Measurements from ENCODE around the gene TSTD1.

The TSTD1 gene, protein sequence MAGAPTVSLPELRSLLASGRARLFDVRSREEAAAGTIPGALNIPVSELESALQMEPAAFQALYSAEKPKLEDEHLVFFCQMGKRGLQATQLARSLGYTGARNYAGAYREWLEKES

DNA sequence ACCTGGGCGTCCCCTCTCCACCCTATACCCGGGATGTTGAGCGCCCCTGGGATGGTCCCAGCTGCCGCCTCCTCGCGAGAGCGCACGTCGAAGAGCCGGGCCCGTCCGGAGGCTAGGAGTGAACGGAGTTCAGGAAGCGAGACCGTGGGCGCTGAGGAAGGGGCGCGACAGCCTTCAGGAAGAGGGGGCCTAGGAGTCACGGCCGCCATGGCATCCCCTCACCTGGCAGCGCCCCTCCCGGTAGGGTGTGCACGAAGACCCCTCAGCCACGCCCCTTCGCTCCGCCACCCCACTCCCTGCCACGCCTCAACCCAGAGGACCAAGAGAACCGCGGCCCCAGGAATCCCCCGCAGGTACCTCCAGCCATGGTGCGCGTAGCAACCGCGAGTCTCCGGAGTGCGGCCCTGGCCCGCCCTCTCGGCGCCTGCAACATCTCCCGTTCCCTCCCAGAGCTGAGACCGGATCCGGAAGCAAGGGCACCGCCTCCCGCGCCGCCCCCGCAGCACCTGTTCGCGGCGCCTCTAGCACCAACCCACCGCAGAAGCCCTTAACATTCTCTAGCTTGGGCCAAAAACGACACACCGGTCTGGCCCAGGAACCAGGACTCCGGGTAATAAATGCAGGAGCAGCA lies at the start of gene TSTD1:
Gene TSTD1 (minus strand): TSS at position 442 of the 631 bp plus-strand sequence. CDS start 75 bp downstream, at position 367.
- peak; percentile 16 to 28 for DNase-seq

DNA sequence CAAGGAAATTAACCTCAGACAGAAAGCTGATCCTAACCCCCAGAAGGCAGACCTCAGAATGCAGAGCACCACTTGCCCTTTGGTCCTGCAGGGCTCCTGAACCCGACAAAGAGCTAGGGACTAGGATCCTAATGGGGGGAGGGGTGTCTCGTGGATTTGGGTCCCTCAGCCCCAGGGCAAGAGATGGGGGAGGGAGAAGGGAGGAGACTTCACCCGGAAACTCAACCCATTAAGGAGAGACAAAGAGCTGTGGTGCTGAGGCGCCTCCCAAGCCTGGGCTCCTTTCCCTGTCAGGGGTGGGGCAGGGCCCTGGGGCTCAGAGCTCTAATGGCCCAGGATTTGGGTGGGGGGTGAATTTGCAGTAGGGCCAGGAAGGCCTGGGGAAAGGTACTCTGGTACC lies 47.7 kb upstream of the TSTD1 start:
- DNase-seq, result no peak

DNA sequence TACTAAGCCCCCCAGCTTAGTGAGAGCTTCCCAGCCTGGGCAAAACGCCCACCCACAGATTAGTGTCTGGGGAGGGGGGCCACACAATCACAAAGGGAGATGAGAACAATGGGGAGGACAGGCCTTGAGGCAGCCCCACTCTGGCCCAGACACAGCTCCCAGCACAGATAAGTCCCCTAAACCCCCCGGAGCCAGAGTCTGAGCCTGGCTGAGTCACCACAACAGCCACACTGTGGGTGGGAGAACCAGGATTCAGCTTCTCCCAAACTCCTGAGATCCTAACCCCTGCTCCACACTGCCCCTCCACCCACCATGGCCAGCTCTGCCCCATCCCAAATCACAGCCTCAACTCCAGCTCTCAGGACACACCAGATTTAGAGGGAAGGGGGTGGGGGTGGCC lies 46.4 kb upstream of the TSTD1 start:
- no peak for DNase-seq

DNA sequence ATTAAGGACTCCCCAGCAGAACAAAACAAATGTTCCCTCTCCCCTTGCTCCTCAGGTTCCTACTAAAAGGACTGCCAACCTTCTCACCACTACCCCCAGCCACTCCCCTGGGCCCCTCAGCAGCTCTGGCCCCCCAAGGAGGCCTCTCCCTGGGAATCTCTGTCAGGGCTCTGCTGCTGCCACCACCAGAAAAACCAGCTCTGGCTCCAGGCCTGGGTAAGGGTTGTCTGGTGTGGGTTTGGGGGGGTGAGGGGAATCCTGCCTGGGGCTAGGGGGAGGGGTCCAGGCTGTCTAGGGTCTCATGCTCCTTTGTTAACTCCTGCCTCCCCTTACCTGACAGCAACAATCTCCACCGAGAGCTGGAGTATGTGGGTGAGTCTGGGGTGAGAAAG lies 45.8 kb upstream of the TSTD1 start:
- no peak for DNase-seq

DNA sequence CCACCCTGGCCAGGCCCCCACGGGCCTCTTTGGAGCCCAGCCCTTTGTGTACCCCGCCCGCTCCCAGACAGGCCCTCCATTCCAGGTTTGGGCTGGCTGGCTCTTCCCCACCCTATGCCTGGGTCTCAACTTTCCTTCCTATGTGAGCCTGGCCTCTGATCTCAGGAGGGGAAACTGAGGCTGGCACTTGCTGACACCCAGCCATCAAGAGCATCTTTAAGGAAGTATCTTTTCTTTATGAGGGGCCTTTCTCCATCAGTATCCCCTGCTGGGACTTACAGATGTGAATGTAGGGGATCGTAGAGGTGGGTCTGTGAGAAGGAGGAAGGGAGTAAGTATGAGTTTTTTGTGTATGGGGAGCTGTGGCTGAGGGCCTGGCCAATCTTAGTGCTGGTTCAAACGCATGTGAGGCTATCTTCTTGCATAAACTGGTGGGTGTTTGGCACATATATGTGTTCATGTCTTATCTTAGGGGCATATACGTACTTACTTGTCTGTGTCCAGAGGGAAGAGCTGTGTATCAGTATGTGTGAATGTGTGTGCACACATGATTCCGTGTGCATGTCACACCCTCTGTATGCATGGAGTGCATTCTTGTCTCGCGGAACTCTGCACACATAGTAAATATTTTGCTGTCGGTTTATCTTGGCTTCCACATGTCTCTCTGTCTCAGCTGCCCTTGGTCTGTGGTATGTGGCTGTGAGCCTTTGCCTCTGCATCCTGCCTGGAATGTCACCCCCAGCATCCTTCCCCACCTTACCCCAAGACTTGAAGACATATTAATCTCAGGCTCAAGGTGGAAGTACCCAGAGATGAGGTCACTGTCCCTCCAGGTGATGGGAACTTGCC lies 45.2 kb upstream of the TSTD1 start:
- no peak for DNase-seq

DNA sequence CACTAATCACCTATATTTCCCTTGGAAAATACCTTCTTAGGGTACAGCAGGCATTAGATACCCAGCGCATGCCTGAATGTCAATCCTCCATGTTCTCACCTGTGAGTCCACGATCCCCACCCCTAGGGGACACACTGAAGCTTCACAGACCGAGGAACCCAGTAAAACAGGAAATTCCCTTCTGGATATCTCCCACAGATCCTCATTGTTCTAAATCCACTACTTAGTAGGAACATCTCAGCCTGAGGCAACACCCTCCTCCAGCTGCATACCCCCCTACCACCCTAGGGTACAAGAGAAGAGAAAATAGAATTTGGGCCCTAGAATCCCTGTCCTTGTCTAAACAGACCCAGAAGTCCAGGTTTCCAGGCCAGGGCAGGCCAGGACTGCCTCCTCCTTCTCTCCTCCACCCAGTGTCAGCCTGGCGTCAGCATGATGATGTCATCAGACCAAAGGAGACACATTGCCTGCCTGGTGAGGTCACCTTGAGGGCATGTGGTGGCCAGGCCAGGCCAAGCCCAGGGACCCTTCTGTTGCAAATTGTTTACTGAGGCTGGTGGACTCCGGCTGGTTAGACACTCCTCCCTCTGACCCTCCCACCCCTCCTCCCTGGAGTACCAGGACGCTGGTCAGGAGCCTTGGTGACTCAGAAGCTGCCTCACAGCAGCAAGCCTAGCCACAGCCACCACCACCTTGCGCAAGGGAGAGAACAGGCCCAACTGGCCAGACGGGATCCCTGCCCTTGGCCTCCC lies 44.4 kb upstream of the TSTD1 start:
- peak; percentile 92 for DNase-seq

DNA sequence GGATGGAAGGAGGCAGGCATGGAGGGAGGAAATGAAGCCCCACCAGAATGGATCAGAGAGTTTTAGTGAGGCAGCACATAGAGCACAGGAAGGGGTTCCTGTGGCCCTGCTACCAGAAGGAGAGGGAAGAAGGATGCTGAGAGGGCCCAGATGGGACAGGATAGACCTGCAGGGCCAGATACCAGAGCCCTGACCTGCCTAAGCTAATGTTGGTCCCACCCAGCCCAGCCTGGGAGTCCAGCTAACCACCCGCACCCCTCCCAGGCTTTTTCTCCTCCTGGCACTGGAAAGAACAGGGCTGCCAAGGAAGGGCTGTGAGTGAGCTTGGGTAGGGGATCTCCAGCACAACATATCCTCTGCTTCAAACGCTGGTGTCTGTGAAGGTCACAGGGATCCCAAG lies 43.7 kb upstream of the TSTD1 start:
- no peak for DNase-seq

DNA sequence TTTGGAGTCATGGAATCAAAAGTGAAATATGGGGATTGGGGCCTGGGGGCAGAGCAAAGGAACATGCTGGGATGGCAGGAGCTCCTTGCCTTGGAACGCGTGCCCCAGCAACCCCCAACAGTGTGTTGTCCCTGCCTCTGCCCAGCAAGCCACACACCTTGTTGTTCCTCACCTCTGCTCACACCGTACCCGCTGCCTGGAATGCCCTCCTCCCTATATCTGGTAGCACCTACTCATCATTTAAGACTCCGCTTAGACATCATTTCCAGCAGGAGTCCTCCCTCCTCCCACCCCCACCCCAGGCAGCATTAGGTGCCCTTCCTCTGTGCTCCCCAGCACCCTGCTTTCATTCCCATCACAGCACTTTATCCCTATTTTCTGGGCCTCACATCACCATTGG lies 42.8 kb upstream of the TSTD1 start:
- DNase-seq, result no peak

DNA sequence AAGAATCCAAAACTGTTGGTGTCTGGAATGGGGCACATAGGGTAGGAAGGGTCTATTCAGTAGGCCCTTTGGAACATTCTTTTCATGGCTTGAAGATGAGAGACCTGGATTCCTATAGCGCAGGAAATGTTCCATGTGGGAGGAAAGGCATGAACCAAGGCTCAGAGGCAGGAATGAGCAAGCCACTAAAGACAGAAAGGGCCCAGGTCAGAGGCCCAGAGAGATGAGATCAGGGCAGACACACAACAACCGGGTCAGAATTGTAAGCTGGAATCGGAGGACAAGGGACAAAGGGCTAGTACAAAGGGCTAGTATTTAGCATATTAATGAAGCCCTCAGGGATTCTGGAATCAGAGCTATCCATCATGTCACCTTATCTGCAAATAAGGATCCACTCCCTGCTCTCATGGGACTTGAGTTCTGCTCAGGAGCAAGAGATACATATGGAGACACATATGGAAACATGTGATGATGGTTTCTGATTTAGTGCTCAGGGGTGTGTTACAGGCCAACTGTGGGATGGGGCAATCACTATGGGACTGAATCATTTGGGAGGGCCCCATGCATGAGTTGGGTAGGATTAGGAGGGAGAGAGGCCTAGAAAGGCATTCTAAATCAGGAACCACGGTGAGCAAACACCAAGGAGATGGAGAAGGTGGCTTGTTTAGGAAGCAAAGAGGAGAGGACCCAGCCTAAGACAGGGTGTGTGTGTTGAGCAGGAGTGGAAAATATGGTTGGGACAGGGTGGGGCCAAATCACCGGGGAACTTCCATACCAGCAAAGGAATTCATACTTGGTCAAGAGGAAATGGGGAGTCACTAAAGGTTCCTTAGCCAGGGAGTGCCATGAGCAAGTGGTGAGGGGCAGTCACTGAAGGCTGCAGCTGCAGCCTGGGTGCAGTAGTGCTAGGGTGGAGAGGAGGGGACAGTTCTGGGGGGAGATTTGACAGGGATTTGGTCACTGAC lies 42.0 kb upstream of the TSTD1 start:
- DNase-seq, result no peak

DNA sequence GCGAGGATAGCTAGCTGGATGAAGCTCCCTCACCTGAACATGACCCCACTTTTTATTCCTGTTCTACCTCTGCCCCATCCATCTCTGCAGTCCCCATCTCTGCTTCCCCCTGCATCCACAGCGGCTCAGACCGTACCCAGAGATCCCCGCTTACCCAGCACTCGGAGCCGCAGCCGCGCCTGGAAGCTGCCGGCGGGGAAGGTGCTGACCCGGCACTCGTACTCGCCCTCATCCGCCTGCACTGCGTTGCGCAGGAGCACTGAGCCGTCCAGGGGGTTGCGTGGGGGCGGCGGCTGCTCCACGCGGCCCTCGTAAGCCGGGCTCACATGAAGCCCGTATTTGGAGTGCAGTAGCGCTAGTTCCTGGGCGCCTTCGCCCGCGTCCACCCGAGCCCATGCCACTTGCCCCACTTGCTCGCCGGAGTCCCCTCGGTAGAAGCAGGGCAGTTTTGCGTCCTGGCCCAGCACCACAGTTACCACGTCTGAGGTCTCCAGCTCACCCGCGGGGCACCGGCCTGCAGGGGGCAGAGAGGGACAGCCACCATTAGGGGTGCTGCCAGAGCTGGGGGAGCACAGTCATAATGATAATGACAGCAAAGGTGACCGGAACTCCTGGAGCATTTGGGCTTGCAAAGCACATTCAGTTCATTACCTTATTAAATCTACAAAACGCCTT lies 40.8 kb upstream of the TSTD1 start:
- DNase-seq, result no peak

DNA sequence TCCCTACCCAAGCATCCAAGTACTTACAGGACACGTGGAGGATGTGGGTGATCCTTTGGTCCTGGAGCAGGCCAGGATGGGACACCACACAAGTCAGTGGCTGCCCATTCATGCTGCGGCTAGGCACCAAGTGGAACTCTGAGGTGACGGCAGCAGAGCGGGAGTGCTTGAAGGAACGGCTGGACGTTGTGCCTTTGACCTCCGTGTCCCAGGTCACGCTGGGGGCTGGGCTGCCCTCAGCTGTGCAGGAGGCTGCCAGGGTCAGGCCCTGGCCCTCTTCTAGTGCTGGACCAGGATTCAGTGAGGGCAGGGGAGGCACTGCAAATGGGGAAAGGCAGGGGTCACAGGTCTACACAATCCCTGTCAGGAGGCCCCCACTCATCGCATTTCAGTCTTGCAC lies 38.7 kb upstream of the TSTD1 start:
- no peak for DNase-seq

DNA sequence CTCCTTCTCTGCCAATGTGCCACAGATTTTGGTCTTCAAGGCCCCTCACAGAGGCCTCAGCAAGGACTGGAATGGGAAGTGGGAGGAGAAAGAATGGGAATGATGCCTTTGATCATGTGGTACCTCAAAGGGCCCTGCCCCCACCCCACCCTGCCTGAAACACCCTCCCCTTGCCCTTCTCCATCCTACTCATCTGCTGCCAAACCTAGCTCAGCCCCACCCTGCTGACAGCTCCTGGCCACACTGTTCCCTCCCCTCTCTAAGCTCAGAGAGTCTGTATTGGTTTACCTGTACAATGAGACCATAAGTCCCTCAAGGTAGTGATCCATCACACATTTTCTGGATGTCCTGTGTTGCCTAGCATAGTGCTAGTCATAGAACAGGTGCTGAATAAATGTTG lies 37.6 kb upstream of the TSTD1 start:
- no peak for DNase-seq

DNA sequence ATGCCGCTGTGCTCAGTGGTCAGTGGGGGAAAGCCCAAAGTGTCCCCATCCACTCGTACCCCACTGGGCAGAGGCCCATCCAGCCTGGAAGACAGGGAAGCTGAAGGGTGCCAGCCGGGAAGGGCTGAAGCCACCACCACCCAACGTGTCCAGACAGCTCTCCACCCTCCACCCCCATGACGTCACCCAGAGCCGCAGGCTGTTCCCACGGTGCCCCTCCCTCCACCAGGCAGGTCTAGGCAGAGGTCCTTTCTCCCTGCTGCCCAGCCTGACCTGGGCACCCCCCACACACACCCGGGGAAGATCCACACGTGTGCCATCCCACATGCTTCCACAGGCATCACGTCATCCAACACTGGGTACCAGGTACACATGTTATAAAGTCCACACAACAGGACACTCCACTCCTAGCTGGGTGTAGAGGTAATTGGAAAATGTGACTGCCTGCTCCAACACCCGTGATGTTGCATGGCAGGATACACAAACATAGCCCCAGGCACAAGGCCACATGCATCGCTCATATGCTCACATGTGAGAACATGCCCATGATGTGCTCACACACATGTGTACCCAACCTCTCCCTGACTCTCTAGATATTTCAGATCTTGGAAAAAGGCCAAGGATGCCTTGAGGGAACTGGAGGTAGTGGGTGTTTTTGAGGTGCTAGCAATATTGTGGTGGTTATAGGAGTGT lies 36.1 kb upstream of the TSTD1 start:
- no peak for DNase-seq

DNA sequence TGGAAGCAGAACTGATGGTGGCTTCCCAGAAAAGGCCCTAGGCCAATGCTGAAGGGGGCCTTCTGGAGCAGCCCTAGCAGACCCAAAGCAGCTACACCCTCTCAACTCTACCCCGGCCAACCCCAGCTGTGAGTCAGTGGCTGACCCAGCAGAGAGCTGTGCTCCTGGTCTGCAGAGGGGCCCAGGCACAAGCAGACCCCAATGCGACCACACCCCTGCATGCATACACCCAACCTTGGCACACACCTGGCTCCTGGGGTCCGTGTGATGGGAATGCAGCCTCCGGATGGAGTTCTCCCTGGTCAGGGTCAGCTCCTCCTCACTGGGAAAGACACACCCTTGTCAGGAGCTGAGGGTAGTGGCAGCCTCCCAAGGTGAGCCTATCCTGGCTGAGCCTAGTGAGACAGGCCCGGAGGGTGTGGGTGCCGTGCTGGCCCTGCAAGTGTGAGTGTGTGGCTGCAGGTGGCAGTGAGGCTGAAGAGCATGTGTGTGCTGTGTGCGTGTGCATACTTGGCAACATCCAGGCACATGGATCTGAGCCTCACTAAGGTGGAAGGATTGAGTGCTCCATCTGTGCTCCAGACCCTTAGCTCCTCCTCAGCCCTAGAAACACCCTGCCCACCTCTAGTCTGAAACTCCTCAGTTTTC lies 34.8 kb upstream of the TSTD1 start:
- no peak for DNase-seq

DNA sequence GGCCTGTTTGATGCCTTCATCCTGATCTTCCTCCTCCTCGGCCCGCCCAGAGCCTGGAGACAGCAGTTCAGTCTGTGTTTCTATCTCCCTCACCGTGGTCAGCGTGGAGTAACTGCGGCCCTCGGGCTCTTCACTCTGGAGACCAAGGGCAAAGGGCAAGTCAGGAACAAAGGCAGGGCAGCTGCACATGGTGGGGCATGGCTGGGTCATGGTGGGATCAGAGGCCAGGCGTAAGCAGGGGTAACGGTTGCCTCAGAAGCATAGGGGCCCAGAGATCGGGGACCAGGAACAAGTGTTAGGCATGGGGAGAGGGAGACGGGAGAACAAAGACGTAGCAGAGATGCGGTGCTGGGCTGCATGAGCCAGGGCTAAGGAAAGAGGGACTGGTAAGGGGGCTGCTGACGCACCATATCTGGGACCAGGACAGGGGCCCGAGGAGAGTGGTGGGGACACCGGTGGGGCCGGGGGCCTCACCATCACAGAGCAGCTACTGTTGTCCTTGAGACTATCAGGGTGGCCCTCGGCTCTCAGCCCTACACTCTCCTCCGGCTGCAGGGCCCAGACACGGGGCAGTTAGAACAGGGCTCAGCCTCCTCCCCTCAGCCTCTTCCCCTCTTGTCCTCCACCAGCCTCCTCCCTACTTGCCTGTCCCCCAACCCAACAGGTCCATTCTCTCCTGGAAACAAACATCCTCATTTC lies 34.1 kb upstream of the TSTD1 start:
- DNase-seq, result no peak

DNA sequence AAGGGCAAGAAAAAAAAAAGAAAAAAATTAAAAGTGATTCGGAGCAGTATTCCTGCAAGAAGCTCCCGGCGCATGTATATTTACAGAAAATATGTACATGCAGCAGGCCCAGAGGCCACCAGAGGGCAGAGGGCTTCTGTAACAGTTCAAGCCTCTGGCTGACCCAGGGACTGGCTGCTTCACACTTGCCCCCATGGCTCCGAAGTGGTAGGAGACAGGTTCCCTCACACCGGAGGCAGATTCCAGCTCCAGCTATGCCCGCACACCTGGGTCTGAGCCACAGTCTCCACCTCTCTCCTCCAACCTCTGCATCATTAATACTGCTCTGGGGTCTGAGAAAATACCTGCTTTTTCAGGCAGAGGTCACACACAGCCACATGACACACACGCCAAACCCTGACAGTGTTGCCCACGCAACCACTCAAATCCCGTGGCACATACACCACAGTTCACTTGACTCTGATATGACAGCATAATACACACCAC lies 33.2 kb upstream of the TSTD1 start:
- peak; percentile 67 to 74 for DNase-seq

DNA sequence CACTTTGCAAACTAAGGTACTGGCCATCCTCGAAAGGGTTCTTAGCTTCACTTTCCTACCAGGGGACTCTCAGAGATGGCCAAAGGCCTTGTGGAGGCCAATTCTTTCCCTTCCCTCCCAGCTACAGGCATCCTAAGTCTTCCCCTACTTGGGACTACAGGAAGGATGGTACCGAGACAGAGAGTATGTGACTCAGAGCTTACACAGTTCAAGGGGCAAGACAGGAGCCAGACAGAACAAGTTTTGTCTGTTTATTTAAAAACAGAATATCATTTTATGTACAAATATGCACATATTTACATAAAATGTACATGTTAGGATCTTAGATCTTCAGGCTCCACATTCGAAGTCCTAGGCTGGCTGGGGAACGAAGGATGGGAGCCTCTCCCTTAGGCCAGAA lies 32.0 kb upstream of the TSTD1 start:
- DNase-seq, result no peak

DNA sequence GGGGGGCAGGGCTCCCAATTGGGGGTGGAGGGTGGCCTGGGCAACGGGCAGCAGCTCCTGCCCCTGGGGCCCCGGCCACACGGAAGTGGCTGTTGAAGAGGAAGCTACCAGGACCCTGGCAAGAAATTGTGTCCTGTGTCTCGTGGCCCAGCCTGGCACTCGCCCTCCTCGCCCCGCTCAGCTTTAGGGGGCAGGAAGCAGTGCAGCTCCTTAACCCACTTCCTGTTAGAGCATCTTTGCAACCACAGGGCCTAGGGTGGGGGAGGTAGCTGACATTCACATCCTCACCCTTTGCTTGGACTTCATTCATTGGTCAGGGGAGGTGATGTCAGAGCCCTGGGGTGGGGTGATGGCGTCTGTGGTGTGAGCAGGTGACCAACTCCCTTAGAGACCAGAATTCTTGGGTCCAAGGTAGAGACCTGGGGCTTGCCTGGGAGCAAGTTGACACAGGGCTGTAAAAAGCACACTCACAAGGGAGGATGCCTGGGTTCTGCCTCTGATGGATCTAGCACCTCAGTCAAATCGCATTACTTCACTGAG lies 31.0 kb upstream of the TSTD1 start, which contains the start of gene ARHGAP30:
Gene ARHGAP30 (minus strand): TSS at position 161 of the 540 bp plus-strand sequence. CDS start 267 bp downstream, outside the sequence.
- peak; percentile 97 to 99 for DNase-seq

DNA sequence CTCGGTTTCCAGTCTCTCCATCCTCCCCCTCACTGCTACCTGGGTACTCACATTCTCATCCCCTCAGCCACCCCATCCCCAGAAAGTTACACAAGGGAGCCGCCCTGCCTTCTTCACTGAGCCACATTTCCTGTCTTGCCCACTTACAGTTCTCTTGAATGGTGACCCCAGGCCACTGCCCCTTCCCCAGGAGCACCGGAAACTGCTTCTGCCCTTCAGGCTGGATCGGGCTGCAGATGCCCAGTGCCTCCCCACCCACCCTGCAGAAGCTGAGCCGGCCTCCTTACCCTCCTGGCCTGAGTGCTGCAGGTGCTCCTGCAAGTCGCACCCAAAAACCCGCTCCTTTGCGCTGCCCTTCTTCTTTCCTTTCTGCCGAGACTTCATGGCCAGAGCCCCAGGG lies 30.5 kb upstream of the TSTD1 start:
- DNase-seq, result no peak

All from AML-193 (cell line).